HepG2 (cell line): ENCODE measurements around the gene FAAP20. TPM values are rescaled to one million over a fixed set of nuclear protein-coding genes. Genes with fewer than 3 reads are reported as not detected.

Source experiments
- AKAP8 ChIP-seq: sonication (generic); formaldehyde crosslinking; IDR thresholded peaks from 2 replicates; pipeline ENCODE4 v1.5.1; 2020; ENCODE audit warnings: mild to moderate bottlenecking, missing genetic modification reagents
- FIP1L1 ChIP-seq: fragments of 200-400 bp; formaldehyde crosslinking; IDR thresholded peaks from 2 replicates; pipeline ENCODE4 v1.6.1; 2018; ENCODE audit warnings: low read depth, mild to moderate bottlenecking, low read length, moderate library complexity, borderline replicate concordance; ENCODE audit not compliant: insufficient read depth
- FOSL2 ChIP-seq: sonication (generic); formaldehyde crosslinking; IDR thresholded peaks from 2 replicates; pipeline ENCODE4 v1.4.0; 2020; ENCODE audit warnings: missing genetic modification reagents
- IRF1 ChIP-seq: sonication (generic); formaldehyde crosslinking; IDR thresholded peaks from 2 replicates; pipeline ENCODE4 v1.4.0; 2020; ENCODE audit warnings: low read depth, mild to moderate bottlenecking, missing genetic modification reagents
- KLF9 ChIP-seq: IDR thresholded peaks from 2 replicates; pipeline ENCODE4 v1.6.1; 2016; ENCODE audit warnings: low read depth
- MAFF ChIP-seq: IDR thresholded peaks from 2 replicates; pipeline ENCODE4 v1.6.1; 2011; ENCODE audit warnings: low read depth, low read length, improper control_type of control experiment
- MAX ChIP-seq: IDR thresholded peaks from 2 replicates; pipeline ENCODE4 v1.6.1; 2012; ENCODE audit warnings: inconsistent platforms
- MXI1 ChIP-seq: IDR thresholded peaks from 3 replicates; pipeline ENCODE4 v1.6.1; 2012; ENCODE audit warnings: low read depth, low read length, inconsistent platforms, borderline replicate concordance
- POLR2G ChIP-seq: fragments of 200-400 bp; formaldehyde crosslinking; IDR thresholded peaks from 2 replicates; pipeline ENCODE4 v1.6.1; 2018; ENCODE audit warnings: mild to moderate bottlenecking, low read depth, low read length, moderate library complexity
- SRF ChIP-seq: IDR thresholded peaks from 2 replicates; pipeline ENCODE4 v1.6.1; 2011; ENCODE audit warnings: mild to moderate bottlenecking, low read depth, low read length, moderate library complexity
- SRSF4 ChIP-seq: fragments of 200-400 bp; formaldehyde crosslinking; IDR thresholded peaks from one replicate; pipeline ENCODE4 v1.6.1; 2018; ENCODE audit warnings: mild to moderate bottlenecking, low read depth, low read length, moderate library complexity; ENCODE audit not compliant: poor library complexity, severe bottlenecking
- ZBTB44 ChIP-seq: sonication (generic); formaldehyde crosslinking; IDR thresholded peaks from 2 replicates; pipeline ENCODE4 v1.4.0; 2020; ENCODE audit warnings: missing genetic modification reagents
- ZFP37 ChIP-seq: sonication (generic); formaldehyde crosslinking; IDR thresholded peaks from 2 replicates; pipeline ENCODE4 v1.4.0; 2020; ENCODE audit warnings: missing genetic modification reagents, borderline replicate concordance
- ZKSCAN1 ChIP-seq: fragments of 150-350 bp; IDR thresholded peaks from 2 replicates; pipeline ENCODE4 v1.6.1; 2014; ENCODE audit warnings: low read length
- ZNF160 ChIP-seq: sonication (generic); formaldehyde crosslinking; IDR thresholded peaks from 2 replicates; pipeline ENCODE4 v1.8.0; 2022; ENCODE audit warnings: mild to moderate bottlenecking, inconsistent platforms, missing genetic modification reagents
- ZNF18 ChIP-seq: sonication (generic); formaldehyde crosslinking; IDR thresholded peaks from 2 replicates; pipeline ENCODE4 v1.8.0; 2022; ENCODE audit warnings: mild to moderate bottlenecking, missing genetic modification reagents; ENCODE audit not compliant: insufficient replicate concordance
- ZNF431 ChIP-seq: sonication (generic); formaldehyde crosslinking; IDR thresholded peaks from 2 replicates; pipeline ENCODE4 v1.9.0; 2022; ENCODE audit warnings: missing genetic modification reagents, low read depth, mild to moderate bottlenecking, borderline replicate concordance
- ZNF687 ChIP-seq: sonication (generic); formaldehyde crosslinking; IDR thresholded peaks from 2 replicates; pipeline ENCODE4 v1.5.1; 2020; ENCODE audit warnings: mild to moderate bottlenecking, missing genetic modification reagents, moderate library complexity
- ZNF720 ChIP-seq: sonication (generic); formaldehyde crosslinking; IDR thresholded peaks from 2 replicates; pipeline ENCODE4 v1.4.0; 2020; ENCODE audit warnings: missing genetic modification reagents
- ZNF83 ChIP-seq: sonication (generic); formaldehyde crosslinking; IDR thresholded peaks from 2 replicates; pipeline ENCODE4 v1.4.0; 2020; ENCODE audit warnings: missing genetic modification reagents, mild to moderate bottlenecking, borderline replicate concordance
- polyA plus RNA-seq, 8 experiments: library from polyadenylated mRNA; depleted of rRNA in 3 of 8; stranded (reverse) in 7 of 8; unstranded in 1 of 8; fragments of >200 nt; fragmentation: Illumina TruSeq in 4 of 8; extraction: Trizol in 4 of 8; gene quantifications; 2 replicates each; pipeline versions ENCODE4 v1.2.1 to v1.2.3, GENCODE V29; 2011 to 2016; ENCODE audit warnings: low read depth in 4 of 8, missing spikeins in 1 of 8, mixed read lengths in 1 of 8; ENCODE audit not compliant: insufficient read depth in 1 of 8
- total RNA-seq, 5 experiments: library from RNA; depleted of rRNA; stranded (reverse); fragments of >200 nt; fragmentation: Illumina TruSeq; extraction: Trizol; gene quantifications; 2 replicates each; pipeline ENCODE4 v1.2.3, GENCODE V29; 2016; ENCODE audit warnings: low read depth in 1 of 5

The FAAP20 gene
- total and polyA plus RNA-seq, 2 of the 13 experiments (the other 11 are each of a cell fraction or from before 2014, with no cell fraction given) = 9.6 to 10.8 TPM

- TF ChIP-seq SRSF4 (no peak), AKAP8 (peak; percentile 62; the same call in 1 of the 2 replicates), MXI1 (peak; percentile 62; the same call in 1 of the 3 replicates), IRF1 (no peak), KLF9 (peak; percentile 85; the same call in 1 of the 2 replicates), MAFF (no peak), SRF (no peak), ZNF720 (no peak), ZBTB44 (CRISPR knock-in tag) (no peak), ZKSCAN1 (no peak), POLR2G (no peak), ZNF83 (CRISPR knock-in tag) (no peak), ZFP37 (CRISPR knock-in tag) (no peak), FOSL2 (CRISPR knock-in tag) (no peak; the same call in 1 of the 2 replicates), ZNF18 (CRISPR knock-in tag) (peak; percentile 56), FIP1L1 (no peak), ZNF687 (CRISPR knock-in tag) (peak; percentile 50), ZNF160 (CRISPR knock-in tag) (no peak), MAX (peak; percentile 45; the same call in 1 of the 2 replicates), ZNF431 (CRISPR knock-in tag) (no peak; the same call in 1 of the 2 replicates)
Measured at GRCh38 chr1:2231532-2232254, 37.1 kb upstream of the FAAP20 start (continued).
